SJSA1 (cell line): ENCODE results near the gene MTERF1. TPM values are rescaled to one million over a fixed set of nuclear protein-coding genes. Genes with fewer than 3 reads are reported as not detected.
A peak's percentile ranks its signal among the peaks of the same experiment; 100 is the strongest.

ENCODE experiments used
- DNase-seq, 2 experiments: peaks; one replicate each; pipeline ENCODE4 v3.0.0-alpha.2; 2015 to 2020; ENCODE audit warnings: low spot score in 2 of 2, low read depth in 1 of 2
- H3K27ac ChIP-seq: fragments of 250-450 bp; sonication (Bioruptor Pico); 2 replicates; pipeline ENCODE4 v1.5.1; 2020; ENCODE audit warnings: mild to moderate bottlenecking, moderate library complexity
- H3K27me3 ChIP-seq: fragments of 250-450 bp; sonication (Bioruptor Pico); replicated peaks from 2 replicates; pipeline ENCODE4 v1.5.1; 2020; ENCODE audit warnings: mild to moderate bottlenecking, moderate library complexity
- H3K36me3 ChIP-seq: fragments of 250-450 bp; sonication (Bioruptor Pico); 2 replicates; pipeline ENCODE4 v1.5.1; 2020; ENCODE audit warnings: mild to moderate bottlenecking
- H3K4me1 ChIP-seq: fragments of 250-450 bp; sonication (Bioruptor Pico); replicated peaks from 2 replicates; pipeline ENCODE4 v1.6.1; 2021; ENCODE audit warnings: mild to moderate bottlenecking
- H3K4me3 ChIP-seq: fragments of 250-450 bp; sonication (Bioruptor Pico); 2 replicates; pipeline ENCODE4 v1.5.1; 2020; ENCODE audit warnings: mild to moderate bottlenecking
- H3K9me3 ChIP-seq: fragments of 250-450 bp; sonication (Bioruptor Pico); replicated peaks from 2 replicates; pipeline ENCODE4 v1.5.1; 2020; ENCODE audit warnings: mild to moderate bottlenecking
- total RNA-seq: library from RNA; depleted of rRNA; stranded (reverse); fragments of >200 nt; shearing (Covaris generic); gene quantifications from 2 replicates; pipeline ENCODE4 v1.2.3, GENCODE V29; 2014; rRNA removed

MTERF1 gene
- 9.9 and 14.7 TPM in 2 replicates for total RNA-seq

DNA sequence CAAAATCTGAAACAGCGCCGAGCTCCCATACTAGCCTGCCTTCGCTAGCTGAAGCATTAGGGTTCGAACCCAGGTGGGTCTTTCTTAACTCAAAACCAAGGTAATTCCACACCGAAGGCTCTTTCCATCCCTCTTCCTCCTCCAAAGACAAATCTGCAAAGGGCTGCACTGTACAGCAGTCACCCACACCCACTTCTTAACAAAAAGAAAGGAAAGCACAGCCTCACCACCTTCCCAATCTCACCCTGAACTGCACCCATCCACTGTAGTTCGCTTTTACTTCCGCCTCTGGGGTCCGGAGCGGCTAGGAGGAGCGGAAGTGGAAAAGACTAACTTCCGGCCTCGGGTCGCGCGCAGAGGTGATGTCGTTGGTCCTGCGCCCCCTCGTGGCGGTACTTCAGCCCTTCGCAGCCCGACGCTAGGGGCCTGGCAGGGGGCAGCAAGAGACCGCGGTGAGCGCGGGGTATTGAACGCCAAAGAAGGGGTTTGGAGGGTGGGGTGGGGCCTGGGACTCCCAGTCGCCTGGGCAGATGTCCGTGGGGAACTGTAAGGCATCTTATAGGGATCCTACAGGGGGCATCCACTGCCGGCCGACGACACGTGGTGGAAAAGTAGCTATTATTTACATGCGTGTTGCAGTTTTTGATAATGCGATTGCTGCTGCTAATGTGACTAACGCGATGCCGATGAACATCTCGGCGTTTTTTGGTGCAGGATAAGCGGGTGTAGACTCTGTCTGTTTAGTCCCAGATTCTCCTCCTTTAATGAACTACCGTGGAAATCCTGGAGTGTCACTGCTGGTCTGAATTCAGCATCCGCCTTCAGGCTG, at the start of gene MTERF1:
MTERF1 (minus strand) TSS at position 290 of the 829 bp plus-strand sequence. CDS start 619 bp downstream, outside the sequence.
- Histone ChIP-seq H3K9me3 (no peaks in the 10 kb centered on the region), H3K4me1 (peaks cover 5% of the 10 kb centered on the region), H3K4me3 (peak within 1 kb of the TSS; percentile 55), H3K27me3 (no peaks in the 10 kb centered on the region), H3K27ac (peak within 1 kb of the TSS; percentile 26), H3K36me3 (peaks cover 6% of the 10 kb centered on the region)
- DNase-seq = peak; percentile 93 to 94

DNA sequence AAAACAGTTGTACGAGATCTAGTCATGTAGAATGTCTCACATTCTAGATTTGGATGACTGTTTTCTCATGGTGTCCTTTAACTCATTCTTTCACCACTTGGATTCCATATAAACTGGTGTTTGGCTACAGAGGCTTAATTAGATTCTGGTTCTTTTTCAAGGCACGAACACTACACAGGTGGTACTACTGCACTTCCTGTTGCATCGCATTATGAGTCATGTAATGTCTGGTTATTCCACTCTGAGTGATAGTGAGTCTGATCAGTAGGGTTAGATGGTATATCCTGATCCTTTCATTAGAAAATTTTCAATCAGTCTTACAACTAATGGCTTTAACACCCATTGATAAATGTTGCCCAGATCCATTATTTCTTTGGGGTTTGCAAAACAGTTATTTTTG, 49.0 kb upstream of the MTERF1 start:
- no peak overlapping the region for H3K4me3 ChIP-seq
- no peaks in the 10 kb centered on the region for H3K4me1 ChIP-seq
- no peaks in the 10 kb centered on the region for H3K36me3 ChIP-seq
- no peak for DNase-seq
- no peaks in the 10 kb centered on the region for H3K9me3 ChIP-seq
- H3K27ac ChIP-seq = no peak overlapping the region
- peaks cover 4% of the 10 kb centered on the region; the same call in 1 of the 2 replicates for H3K27me3 ChIP-seq

DNA sequence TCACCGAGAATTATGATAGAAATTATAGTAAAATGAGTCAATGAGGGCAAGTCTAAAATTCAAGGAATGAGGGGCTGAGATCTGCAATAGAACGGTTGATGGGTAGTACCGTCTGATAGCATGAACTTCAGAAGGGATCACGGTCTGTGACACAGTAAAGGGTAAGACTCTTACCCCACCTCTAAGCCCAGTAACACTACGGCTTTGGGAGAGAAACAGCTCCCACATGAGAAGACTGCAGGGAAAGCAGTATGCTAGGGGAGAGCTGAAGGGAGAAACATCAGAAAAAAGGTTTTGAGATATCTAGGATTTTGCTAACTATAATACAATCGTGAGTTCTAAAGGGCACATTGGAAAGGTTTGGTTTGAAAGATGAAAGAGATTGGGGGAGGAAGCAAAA, 47.4 kb upstream of the MTERF1 start:
- Histone ChIP-seq H3K4me1 (peaks cover 4% of the 10 kb centered on the region; the same call in 1 of the 2 replicates), H3K36me3 (no peaks in the 10 kb centered on the region), H3K27me3 (peaks cover 4% of the 10 kb centered on the region; the same call in 1 of the 2 replicates), H3K9me3 (no peaks in the 10 kb centered on the region), H3K4me3 (no peak overlapping the region), H3K27ac (no peak overlapping the region)
- DNase-seq = no peak

DNA sequence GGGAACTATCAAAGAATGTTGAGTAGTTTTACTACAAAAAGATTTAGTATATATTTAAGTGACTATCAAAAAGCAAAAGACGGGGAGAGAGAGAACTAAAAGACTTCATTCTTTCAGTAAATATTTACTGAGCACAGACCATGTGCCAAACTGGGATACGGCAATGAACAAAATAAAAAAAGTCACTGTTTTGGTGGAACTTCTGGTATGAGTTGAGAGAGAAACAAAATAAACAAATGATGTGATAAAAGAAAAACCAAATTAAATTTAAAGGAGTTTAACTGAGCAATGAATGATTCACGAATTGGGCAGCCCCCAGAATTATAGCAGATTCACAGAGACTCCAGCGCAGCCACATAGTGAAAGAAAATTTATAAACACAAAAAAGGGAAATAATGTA, 42.4 kb upstream of the MTERF1 start:
- no peak overlapping the region for H3K4me3 ChIP-seq
- peak in 1 of 2 experiments; percentile 61 for DNase-seq
- peaks cover 7% of the 10 kb centered on the region; the same call in 1 of the 2 replicates for H3K4me1 ChIP-seq
- no peaks in the 10 kb centered on the region for H3K36me3 ChIP-seq
- H3K27ac ChIP-seq = no peak overlapping the region
- 0 out of 2 replicates have a peak, but pooled peaks cover 1% of the 10 kb centered on the region for H3K27me3 ChIP-seq
- no peaks in the 10 kb centered on the region for H3K9me3 ChIP-seq

- DNase-seq = no peak
- Histone ChIP-seq H3K4me1 (peaks cover 12% of the 10 kb centered on the region), H3K36me3 (no peaks in the 10 kb centered on the region), H3K27me3 (no peaks in the 10 kb centered on the region), H3K9me3 (no peaks in the 10 kb centered on the region), H3K4me3 (no peak overlapping the region), H3K27ac (no peak overlapping the region)
Observed at GRCh38 chr7:91918356-91918755, 37.9 kb upstream of the MTERF1 start.

DNA sequence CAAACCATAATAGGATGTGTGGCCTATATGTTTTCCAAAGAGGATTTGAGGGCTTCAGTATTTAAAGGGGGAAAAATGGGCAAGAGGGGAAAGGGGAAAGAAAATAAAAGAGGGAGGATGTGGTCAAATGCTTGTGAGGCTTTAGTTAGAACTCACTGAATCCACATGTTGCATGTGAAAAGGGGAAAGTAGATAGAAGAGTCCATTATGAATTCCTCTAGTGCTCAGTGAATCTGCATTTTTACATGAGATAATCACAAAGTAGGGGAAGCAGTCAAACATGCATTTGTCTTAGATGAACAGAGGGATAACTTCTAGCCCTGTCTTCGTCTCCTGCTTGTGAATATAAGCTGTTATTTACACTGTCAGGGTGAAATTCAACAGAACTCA, 35.5 kb upstream of the MTERF1 start:
- Histone ChIP-seq H3K4me1 (peaks cover 10% of the 10 kb centered on the region), H3K9me3 (no peaks in the 10 kb centered on the region), H3K36me3 (no peaks in the 10 kb centered on the region), H3K27ac (no peak overlapping the region), H3K4me3 (no peak overlapping the region), H3K27me3 (no peaks in the 10 kb centered on the region)
- DNase-seq = no peak

DNA sequence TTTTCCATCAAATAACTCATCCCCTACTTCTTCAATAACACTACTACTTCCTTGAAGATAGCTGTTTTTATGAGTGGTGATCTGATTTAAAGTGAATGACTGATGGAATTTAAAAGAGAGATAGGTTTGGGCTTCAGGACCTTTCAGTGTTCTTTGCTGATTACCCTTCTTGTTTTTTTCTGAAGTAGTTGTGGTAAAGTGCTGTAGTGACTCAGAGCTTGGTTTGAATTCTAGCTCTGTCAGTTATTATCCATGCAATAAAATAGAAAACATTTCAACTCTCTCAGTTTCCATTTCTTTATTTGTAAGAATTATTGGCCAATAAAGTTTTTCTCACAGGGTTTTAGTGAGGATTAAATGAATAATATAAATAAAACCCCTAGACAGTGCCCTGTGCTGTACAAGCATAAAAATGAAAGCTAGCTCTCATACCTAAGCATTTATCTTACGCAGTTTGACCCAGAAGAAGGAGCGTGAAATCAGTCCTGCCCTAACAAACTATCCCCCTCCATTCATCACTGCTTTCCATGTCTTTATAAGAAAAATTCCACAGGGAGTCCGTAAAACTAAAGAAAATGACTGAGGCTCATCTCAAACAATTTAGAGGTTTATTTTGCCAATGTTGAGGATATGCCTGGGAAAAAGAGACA, 35.0 kb upstream of the MTERF1 start:
- Histone ChIP-seq H3K9me3 (0 out of 2 replicates have a peak, but pooled peaks cover 3% of the 10 kb centered on the region), H3K4me1 (peaks cover 10% of the 10 kb centered on the region), H3K27me3 (no peaks in the 10 kb centered on the region), H3K36me3 (no peaks in the 10 kb centered on the region), H3K27ac (no peak overlapping the region), H3K4me3 (no peak overlapping the region)
- no peak for DNase-seq

- Histone ChIP-seq H3K27ac (no peak overlapping the region), H3K36me3 (no peaks in the 10 kb centered on the region), H3K27me3 (no peaks in the 10 kb centered on the region), H3K9me3 (0 out of 2 replicates have a peak, but pooled peaks cover 3% of the 10 kb centered on the region), H3K4me1 (peaks cover 10% of the 10 kb centered on the region), H3K4me3 (no peak overlapping the region)
- no peak for DNase-seq
Observed at GRCh38 chr7:91913612-91914011, 33.1 kb upstream of the MTERF1 start.

DNA sequence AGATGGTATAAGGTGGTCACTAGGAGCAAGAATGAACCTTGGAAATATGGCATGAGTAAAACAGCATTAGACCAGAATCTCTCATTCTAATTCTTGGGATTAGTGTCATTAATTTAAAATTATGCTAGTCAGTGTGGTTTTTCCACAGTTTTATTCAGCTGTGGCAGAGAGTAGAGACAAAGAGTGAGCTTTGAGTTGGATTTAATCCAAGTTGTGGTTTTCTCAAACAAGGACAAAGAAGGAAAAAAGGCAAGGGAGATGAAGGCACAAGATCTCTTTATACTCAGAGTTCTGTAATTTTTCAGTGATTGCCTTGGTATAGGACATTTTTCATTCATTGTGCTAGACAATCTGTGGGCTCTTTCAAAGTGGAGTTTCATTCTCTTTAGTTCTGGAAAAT, 32.0 kb upstream of the MTERF1 start:
- 0 out of 2 replicates have a peak, but pooled peaks cover 3% of the 10 kb centered on the region for H3K9me3 ChIP-seq
- DNase-seq = peak in 1 of 2 experiments; percentile 31
- no peak overlapping the region for H3K4me3 ChIP-seq
- H3K27ac ChIP-seq = no peak overlapping the region
- no peaks in the 10 kb centered on the region for H3K36me3 ChIP-seq
- no peaks in the 10 kb centered on the region for H3K27me3 ChIP-seq
- H3K4me1 ChIP-seq = peaks cover 10% of the 10 kb centered on the region

GRCh38 chr7:91911121-91911520, 30.6 kb upstream of the MTERF1 start:
- H3K4me1 ChIP-seq = peaks cover 10% of the 10 kb centered on the region
- H3K36me3 ChIP-seq = no peaks in the 10 kb centered on the region
- H3K27me3 ChIP-seq = no peaks in the 10 kb centered on the region
- 0 out of 2 replicates have a peak, but pooled peaks cover 3% of the 10 kb centered on the region for H3K9me3 ChIP-seq
- no peak overlapping the region for H3K4me3 ChIP-seq
- H3K27ac ChIP-seq = no peak overlapping the region
- DNase-seq = no peak

GRCh38 chr7:91910171-91910570, 29.7 kb upstream of the MTERF1 start:
- Histone ChIP-seq H3K36me3 (no peaks in the 10 kb centered on the region), H3K9me3 (0 out of 2 replicates have a peak, but pooled peaks cover 3% of the 10 kb centered on the region), H3K27ac (no peak overlapping the region), H3K4me3 (no peak overlapping the region), H3K4me1 (peaks cover 6% of the 10 kb centered on the region; the same call in 1 of the 2 replicates), H3K27me3 (no peaks in the 10 kb centered on the region)
- no peak for DNase-seq

DNA sequence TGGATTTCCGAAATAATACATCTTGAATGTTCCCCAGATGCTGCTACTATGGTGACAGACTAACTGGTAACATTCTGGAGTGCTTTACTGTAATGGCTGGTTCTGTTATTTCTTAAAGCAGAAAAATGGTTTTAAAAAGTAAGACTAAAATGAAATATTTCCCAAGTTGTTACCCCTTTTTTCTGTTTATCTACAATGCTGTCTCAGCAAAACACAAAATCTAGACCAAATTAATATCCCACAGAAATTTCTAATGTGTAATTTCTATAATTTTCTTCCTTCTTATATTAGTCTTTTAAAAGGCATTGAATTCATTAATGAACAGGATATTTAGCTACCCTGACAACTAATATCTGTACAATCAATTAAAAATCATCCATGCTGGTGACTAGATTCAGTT, 19.1 kb upstream of the MTERF1 start:
- no peaks in the 10 kb centered on the region for H3K27me3 ChIP-seq
- no peak for DNase-seq
- H3K36me3 ChIP-seq = no peaks in the 10 kb centered on the region
- no peak overlapping the region for H3K4me3 ChIP-seq
- H3K9me3 ChIP-seq = no peaks in the 10 kb centered on the region
- H3K27ac ChIP-seq = no peak overlapping the region
- peaks cover 8% of the 10 kb centered on the region for H3K4me1 ChIP-seq

DNA sequence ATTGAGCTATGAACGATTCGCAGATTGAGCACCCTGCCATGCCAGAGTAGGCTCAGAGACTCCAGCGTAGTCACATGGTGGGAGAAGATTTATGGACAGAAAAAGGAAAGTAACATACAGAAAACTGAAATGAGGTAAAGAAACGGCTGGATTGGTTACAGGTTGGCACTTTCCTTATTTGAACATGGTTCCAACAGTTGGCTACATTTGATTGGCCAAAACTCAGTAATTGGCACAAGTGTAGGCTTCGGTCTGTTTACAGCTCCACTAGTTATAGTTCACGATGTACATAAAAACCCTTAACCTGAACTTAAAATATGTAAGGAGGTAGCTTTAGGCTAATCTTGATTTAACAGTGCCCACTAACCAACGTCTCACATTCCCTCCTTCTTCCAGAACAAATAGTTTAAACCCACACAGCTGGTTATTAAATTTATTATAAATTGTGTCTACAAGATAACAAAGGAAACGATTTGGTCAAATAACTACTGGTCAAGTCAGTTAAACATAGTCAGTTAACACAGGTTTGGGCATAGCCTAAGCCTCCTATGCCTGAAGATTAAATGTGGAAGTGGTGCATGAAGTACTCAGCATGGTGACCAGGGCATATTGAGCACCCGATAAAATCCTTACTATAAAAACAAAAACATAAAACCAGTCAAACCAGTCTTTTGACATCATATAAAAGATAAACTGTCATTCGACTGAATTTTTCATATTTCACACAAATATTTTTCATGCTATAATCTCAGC, 17.9 kb upstream of the MTERF1 start:
- Histone ChIP-seq H3K27me3 (no peaks in the 10 kb centered on the region), H3K36me3 (no peaks in the 10 kb centered on the region), H3K27ac (no peak overlapping the region), H3K9me3 (no peaks in the 10 kb centered on the region), H3K4me3 (no peak overlapping the region), H3K4me1 (peaks cover 20% of the 10 kb centered on the region)
- DNase-seq = no peak
